GM19463 (cell line): ENCODE data around the gene HS2ST1.
A peak's percentile ranks its signal among the peaks of the same experiment; 100 is the strongest.
"Not testable (repeated sequence)": the region's sequence is repeated elsewhere in the genome, so short reads cannot be mapped to it uniquely, and the experiment has no call there.

Source experiments
- ATAC-seq: cut with Tn5 transposase; IDR thresholded peaks from one replicate; pipeline ENCODE4 v1.9.1; 2021; ENCODE audit warnings: mild to moderate bottlenecking, moderate library complexity; ENCODE audit not compliant: unreplicated experiment

HS2ST1 gene

GRCh38 chr1:87056974-87057373, 142.5 kb downstream of the HS2ST1 start:
- ATAC-seq: no peak

GRCh38 chr1:87058343-87058649, 143.9 kb downstream of the HS2ST1 start:
- ATAC-seq: no peak

GRCh38 chr1:87061742-87062156, 147.3 kb downstream of the HS2ST1 start:
- ATAC-seq: peak; percentile 45

- ATAC-seq: no peak
Observed at GRCh38 chr1:87062687-87063086, 148.3 kb downstream of the HS2ST1 start.

GRCh38 chr1:87064309-87064708, 149.9 kb downstream of the HS2ST1 start:
- ATAC-seq: no peak

GRCh38 chr1:87064986-87065385, 150.6 kb downstream of the HS2ST1 start:
- no peak for ATAC-seq

GRCh38 chr1:87066708-87067107, 152.3 kb downstream of the HS2ST1 start:
- not testable (repeated sequence) for ATAC-seq

- no peak for ATAC-seq
Observed at GRCh38 chr1:87072411-87072810, 158.0 kb downstream of the HS2ST1 start.

GRCh38 chr1:87072904-87073303, 158.5 kb downstream of the HS2ST1 start:
- ATAC-seq: no peak

GRCh38 chr1:87074001-87074795, 159.8 kb downstream of the HS2ST1 start:
- no peak for ATAC-seq

GRCh38 chr1:87077959-87078639, 163.7 kb downstream of the HS2ST1 start:
- no peak for ATAC-seq

- no peak for ATAC-seq
Observed at GRCh38 chr1:87084244-87084836, 169.9 kb downstream of the HS2ST1 start.

- no peak for ATAC-seq
Observed at GRCh38 chr1:87086120-87086519, 171.7 kb downstream of the HS2ST1 start.

- ATAC-seq: no peak
Observed at GRCh38 chr1:87089070-87089736, 174.8 kb downstream of the HS2ST1 start.

GRCh38 chr1:87089823-87090222, 175.4 kb downstream of the HS2ST1 start:
- no peak for ATAC-seq

GRCh38 chr1:87091425-87091824, 177.0 kb downstream of the HS2ST1 start:
- ATAC-seq: no peak

- ATAC-seq: no peak
Observed at GRCh38 chr1:87092846-87093245, 178.4 kb downstream of the HS2ST1 start.

- no peak for ATAC-seq
Observed at GRCh38 chr1:87093286-87093685, 178.9 kb downstream of the HS2ST1 start.

GRCh38 chr1:87094238-87094637, 179.8 kb downstream of the HS2ST1 start:
- no peak for ATAC-seq

GRCh38 chr1:87100271-87100670, 185.8 kb downstream of the HS2ST1 start:
- ATAC-seq: no peak

- ATAC-seq: no peak
Observed at GRCh38 chr1:87103074-87103473, 188.6 kb downstream of the HS2ST1 start.

- no peak for ATAC-seq
Observed at GRCh38 chr1:87104140-87104539, 189.7 kb downstream of the HS2ST1 start.
